ENCODE results near the gene GAD2.

The GAD2 gene

DNA sequence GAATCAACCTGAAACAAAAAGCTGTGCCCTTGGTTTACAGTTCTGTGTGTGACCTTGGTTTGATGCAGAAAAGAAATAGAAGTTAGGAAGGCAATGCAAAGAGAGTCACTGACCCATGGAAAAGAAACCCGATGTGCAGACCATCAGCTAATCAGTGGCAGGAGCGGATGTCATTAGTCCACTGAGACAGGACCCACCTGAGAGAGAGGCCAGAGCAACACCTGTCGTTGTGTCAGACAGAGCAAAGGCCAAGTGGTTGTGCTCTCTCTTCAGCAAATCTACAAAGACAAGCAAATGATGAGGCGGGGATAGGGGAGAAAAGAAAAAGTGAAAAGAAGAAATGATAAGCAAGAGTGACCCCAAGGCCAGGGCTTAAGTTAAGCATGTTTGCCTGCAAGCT lies 8.7 kb downstream of the GAD2 start (continued):
- TF ChIP-seq ZNF514 (tag by site-specific recombination; IDR thresholded peaks at IDR 0.05) (no peak), ZNF37A (tag by site-specific recombination; IDR thresholded peaks at IDR 0.05) (no peak)

GRCh38 chr10:26227786-26228185 lies 11.2 kb downstream of the GAD2 start:
- no peaks in the 10 kb centered on the region for H3K4me1 ChIP-seq (ENCODE audit: control insufficient read depth, insufficient read depth, low read length)
- TF ChIP-seq ZNF19 (tag by site-specific recombination; IDR thresholded peaks at IDR 0.05; ENCODE audit: low read depth) (no peak), ZFP41 (tag by site-specific recombination; IDR thresholded peaks at IDR 0.05; ENCODE audit: borderline replicate concordance) (no peak), ZNF121 (tag by site-specific recombination; IDR thresholded peaks at IDR 0.05) (no peak), ZNF785 (tag by site-specific recombination; IDR thresholded peaks at IDR 0.05) (no peak)
- TF ChIP-seq, protein P1, sequence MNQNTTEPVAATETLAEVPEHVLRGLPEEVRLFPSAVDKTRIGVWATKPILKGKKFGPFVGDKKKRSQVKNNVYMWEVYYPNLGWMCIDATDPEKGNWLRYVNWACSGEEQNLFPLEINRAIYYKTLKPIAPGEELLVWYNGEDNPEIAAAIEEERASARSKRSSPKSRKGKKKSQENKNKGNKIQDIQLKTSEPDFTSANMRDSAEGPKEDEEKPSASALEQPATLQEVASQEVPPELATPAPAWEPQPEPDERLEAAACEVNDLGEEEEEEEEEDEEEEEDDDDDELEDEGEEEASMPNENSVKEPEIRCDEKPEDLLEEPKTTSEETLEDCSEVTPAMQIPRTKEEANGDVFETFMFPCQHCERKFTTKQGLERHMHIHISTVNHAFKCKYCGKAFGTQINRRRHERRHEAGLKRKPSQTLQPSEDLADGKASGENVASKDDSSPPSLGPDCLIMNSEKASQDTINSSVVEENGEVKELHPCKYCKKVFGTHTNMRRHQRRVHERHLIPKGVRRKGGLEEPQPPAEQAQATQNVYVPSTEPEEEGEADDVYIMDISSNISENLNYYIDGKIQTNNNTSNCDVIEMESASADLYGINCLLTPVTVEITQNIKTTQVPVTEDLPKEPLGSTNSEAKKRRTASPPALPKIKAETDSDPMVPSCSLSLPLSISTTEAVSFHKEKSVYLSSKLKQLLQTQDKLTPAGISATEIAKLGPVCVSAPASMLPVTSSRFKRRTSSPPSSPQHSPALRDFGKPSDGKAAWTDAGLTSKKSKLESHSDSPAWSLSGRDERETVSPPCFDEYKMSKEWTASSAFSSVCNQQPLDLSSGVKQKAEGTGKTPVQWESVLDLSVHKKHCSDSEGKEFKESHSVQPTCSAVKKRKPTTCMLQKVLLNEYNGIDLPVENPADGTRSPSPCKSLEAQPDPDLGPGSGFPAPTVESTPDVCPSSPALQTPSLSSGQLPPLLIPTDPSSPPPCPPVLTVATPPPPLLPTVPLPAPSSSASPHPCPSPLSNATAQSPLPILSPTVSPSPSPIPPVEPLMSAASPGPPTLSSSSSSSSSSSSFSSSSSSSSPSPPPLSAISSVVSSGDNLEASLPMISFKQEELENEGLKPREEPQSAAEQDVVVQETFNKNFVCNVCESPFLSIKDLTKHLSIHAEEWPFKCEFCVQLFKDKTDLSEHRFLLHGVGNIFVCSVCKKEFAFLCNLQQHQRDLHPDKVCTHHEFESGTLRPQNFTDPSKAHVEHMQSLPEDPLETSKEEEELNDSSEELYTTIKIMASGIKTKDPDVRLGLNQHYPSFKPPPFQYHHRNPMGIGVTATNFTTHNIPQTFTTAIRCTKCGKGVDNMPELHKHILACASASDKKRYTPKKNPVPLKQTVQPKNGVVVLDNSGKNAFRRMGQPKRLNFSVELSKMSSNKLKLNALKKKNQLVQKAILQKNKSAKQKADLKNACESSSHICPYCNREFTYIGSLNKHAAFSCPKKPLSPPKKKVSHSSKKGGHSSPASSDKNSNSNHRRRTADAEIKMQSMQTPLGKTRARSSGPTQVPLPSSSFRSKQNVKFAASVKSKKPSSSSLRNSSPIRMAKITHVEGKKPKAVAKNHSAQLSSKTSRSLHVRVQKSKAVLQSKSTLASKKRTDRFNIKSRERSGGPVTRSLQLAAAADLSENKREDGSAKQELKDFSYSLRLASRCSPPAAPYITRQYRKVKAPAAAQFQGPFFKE (tag by site-specific recombination; IDR thresholded peaks at IDR 0.05; ENCODE audit: borderline replicate concordance), result no peak
- ChIA-PET POLR2A (no interaction called here), CTCF (no interaction called here)
- no peaks in the 10 kb centered on the region for H3K9me3 ChIP-seq (ENCODE audit: control insufficient read depth, insufficient read depth, low read depth, low read length)
- no peak overlapping the region for H3K4me3 ChIP-seq (ENCODE audit: low read depth, low read length)
- no peak overlapping the region for H3K27ac ChIP-seq (ENCODE audit: extremely low read depth, low read depth, low read length)
- H3K36me3 ChIP-seq (ENCODE audit: control insufficient read depth in 2 of 2, insufficient read depth in 1 of 2, low read length in 2 of 2), result no peaks in the 10 kb centered on the region

GRCh38 chr10:26232174-26232573 lies 15.6 kb downstream of the GAD2 start:
- Histone ChIP-seq H3K27ac (ENCODE audit: extremely low read depth, low read depth, low read length) (no peak overlapping the region), H3K4me3 (ENCODE audit: low read depth, low read length) (no peak overlapping the region), H3K4me1 (ENCODE audit: control insufficient read depth, insufficient read depth, low read length) (no peaks in the 10 kb centered on the region), H3K36me3 (ENCODE audit: control insufficient read depth in 2 of 2, insufficient read depth in 1 of 2, low read length in 2 of 2) (no peaks in the 10 kb centered on the region), H3K9me3 (ENCODE audit: control insufficient read depth, insufficient read depth, low read depth, low read length) (no peaks in the 10 kb centered on the region)
- ChIA-PET POLR2A (no interaction called here), CTCF (interaction anchor here (0.6 to 1.1 kb wide), 2 partner anchors 324 to 475 kb away, joined by 4 to 8 read pairs; no protein-coding TSS in a partner anchor)
- TF ChIP-seq ZBTB26 (tag by site-specific recombination; optimal IDR thresholded peaks at IDR 0.05), result no peak
- no peak for TF ChIP-seq ZNF350 (tag by site-specific recombination; IDR thresholded peaks at IDR 0.05)
- no peak for TF ChIP-seq HOXD13 (CRISPR knock-in tag; IDR thresholded peaks at IDR 0.05; ENCODE audit: borderline replicate concordance)
- TF ChIP-seq KLF8 (tag by site-specific recombination; IDR thresholded peaks at IDR 0.05), result no peak
- TF ChIP-seq ZNF747 (tag by site-specific recombination; IDR thresholded peaks at IDR 0.05), result no peak
- TF ChIP-seq YY2 (tag by site-specific recombination; IDR thresholded peaks at IDR 0.05), result no peak
- no peak for TF ChIP-seq ZFP3 (tag by site-specific recombination; IDR thresholded peaks at IDR 0.05; ENCODE audit: low read depth)
- TF ChIP-seq, protein P2, sequence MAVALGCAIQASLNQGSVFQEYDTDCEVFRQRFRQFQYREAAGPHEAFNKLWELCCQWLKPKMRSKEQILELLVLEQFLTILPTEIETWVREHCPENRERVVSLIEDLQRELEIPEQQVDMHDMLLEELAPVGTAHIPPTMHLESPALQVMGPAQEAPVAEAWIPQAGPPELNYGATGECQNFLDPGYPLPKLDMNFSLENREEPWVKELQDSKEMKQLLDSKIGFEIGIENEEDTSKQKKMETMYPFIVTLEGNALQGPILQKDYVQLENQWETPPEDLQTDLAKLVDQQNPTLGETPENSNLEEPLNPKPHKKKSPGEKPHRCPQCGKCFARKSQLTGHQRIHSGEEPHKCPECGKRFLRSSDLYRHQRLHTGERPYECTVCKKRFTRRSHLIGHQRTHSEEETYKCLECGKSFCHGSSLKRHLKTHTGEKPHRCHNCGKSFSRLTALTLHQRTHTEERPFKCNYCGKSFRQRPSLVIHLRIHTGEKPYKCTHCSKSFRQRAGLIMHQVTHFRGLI (tag by site-specific recombination; IDR thresholded peaks at IDR 0.05), result no peak
- TF ChIP-seq KLF16 (tag by site-specific recombination; IDR thresholded peaks at IDR 0.05), result no peak
- no peak for TF ChIP-seq ZNF791 (tag by site-specific recombination; IDR thresholded peaks at IDR 0.05)
- TF ChIP-seq ZNF341 (tag by site-specific recombination; IDR thresholded peaks at IDR 0.05; ENCODE audit: low read depth), result no peak
- no peak for TF ChIP-seq ZNF580 (tag by site-specific recombination; IDR thresholded peaks at IDR 0.05)
- TF ChIP-seq BCL6B (tag by site-specific recombination; IDR thresholded peaks at IDR 0.05), result no peak
- TF ChIP-seq ZNF311 (tag by site-specific recombination; IDR thresholded peaks at IDR 0.05; ENCODE audit: borderline replicate concordance), result no peak
- TF ChIP-seq, protein P3, sequence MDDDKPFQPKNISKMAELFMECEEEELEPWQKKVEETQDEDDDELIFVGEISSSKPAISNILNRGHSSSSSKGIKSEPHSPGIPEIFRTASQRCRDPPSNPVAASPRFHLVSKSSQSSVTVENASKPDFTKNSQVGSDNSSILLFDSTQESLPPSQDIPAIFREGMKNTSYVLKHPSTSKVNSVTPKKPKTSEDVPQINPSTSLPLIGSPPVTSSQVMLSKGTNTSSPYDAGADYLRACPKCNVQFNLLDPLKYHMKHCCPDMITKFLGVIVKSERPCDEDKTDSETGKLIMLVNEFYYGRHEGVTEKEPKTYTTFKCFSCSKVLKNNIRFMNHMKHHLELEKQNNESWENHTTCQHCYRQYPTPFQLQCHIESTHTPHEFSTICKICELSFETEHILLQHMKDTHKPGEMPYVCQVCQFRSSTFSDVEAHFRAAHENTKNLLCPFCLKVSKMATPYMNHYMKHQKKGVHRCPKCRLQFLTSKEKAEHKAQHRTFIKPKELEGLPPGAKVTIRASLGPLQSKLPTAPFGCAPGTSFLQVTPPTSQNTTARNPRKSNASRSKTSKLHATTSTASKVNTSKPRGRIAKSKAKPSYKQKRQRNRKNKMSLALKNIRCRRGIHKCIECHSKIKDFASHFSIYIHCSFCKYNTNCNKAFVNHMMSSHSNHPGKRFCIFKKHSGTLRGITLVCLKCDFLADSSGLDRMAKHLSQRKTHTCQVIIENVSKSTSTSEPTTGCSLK (tag by site-specific recombination; IDR thresholded peaks at IDR 0.05), result no peak

All from HEK293 (cell line).